Measurements from ENCODE around the gene USF1. TPM values are rescaled to one million over a fixed set of nuclear protein-coding genes. Genes with fewer than 3 reads are reported as not detected.

The USF1 gene
- total and polyA plus RNA-seq, 10 donors: 113 to 339 (median 127) TPM

GRCh38 chr1:161051219-161051618 lies 5.4 kb upstream of the USF1 start:
- intact Hi-C loops (cut with DNase I; ENCODE audit: low total_unique reads): no loop called here
- H3K4me3 ChIP-seq: no peak overlapping the region
- no peaks in the 10 kb centered on the region for H3K27me3 ChIP-seq (replicated peaks in 1 of 7)
- H3K4me1 ChIP-seq: peaks cover 0 to 52% (median 16%) of the 10 kb centered on the region in 6 donors
- TF ChIP-seq CTCF (IDR thresholded peaks at IDR 0.05 in 8 of 11, conservative IDR thresholded peaks at IDR 0.05 in 3 of 11): no peak
- no peak for TF ChIP-seq POLR2A (IDR thresholded peaks at IDR 0.05)
- TF ChIP-seq POLR2AphosphoS5 (IDR thresholded peaks at IDR 0.05): peak in 2 of 3 donors; percentile 14 to 61
- peak overlapping the region in 1 of 8 donors; percentile 30 for H3K27ac ChIP-seq
- peaks cover 8 to 90% (median 78%) of the 10 kb centered on the region in 6 donors for H3K36me3 ChIP-seq
- no peak for DNase-seq
- WGBS, 5 donors: 92 to 98% (median 94%) methylated on average over 10 of the region's 10 CpGs
- H3K9me3 ChIP-seq: no peaks in the 10 kb centered on the region

DNA sequence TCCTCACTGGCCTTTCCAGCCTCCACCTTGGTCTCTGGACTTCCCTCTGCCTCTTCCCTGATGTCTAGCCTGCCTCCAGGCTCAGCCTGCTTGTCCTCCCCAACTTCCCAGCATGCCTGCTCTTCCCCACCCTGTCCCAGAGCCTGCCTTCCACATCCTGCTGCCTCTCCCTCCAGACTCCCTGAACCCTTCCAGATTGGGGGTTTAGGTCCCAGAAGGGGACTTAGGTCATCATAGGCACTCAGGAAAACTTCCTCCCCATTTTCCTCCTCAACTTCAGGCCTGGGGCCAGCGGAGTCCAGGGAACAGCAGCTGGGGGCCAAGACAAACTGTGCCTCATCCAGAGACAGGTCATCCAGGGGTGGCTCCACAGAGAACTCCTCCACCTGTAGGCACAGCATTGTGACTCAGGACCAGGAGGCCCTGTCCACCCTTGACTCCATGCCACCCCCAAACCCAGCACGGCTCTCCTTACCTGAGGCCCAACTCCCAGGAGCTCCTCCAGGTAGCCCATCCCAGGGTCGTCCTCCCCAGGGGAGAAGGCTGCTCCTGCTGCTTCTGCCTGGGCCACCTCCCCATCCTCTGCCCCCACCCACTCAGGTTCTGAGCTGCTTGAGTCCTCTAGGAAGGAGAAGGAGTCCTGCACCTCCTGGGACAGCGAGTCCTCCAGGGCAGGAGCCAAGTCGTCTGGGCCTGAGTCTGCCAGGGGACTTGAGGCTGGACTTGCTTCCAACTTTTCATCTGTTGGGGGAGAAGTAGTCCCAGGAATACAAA lies 3.4 kb upstream of the USF1 start:
- no peak for DNase-seq
- WGBS, 5 donors: 94 to 100% (median 100%) methylated on average over 4 to 5 of the region's 5 CpGs
- Histone ChIP-seq H3K4me1 (peaks cover 5 to 57% (median 21%) of the 10 kb centered on the region in 6 donors), H3K9me3 (no peaks in the 10 kb centered on the region), H3K36me3 (peaks cover 6 to 71% (median 64%) of the 10 kb centered on the region in 6 donors), H3K4me3 (no peak overlapping the region), H3K27me3 (replicated peaks in 1 of 7) (no peaks in the 10 kb centered on the region), H3K27ac (peak overlapping the region in 7 of 8 donors; percentile 8 to 98 (median 43))
- TF ChIP-seq POLR2AphosphoS5 (IDR thresholded peaks at IDR 0.05): peak; percentile 4 to 70 (median 32)
- TF ChIP-seq CTCF (IDR thresholded peaks at IDR 0.05 in 8 of 11, conservative IDR thresholded peaks at IDR 0.05 in 3 of 11): no peak
- intact Hi-C loops (cut with DNase I; ENCODE audit: low total_unique reads): loop anchor here (10.0 kb wide), 1 partner anchor 46 kb away; the partner anchor contains the start of gene KLHDC9

DNA sequence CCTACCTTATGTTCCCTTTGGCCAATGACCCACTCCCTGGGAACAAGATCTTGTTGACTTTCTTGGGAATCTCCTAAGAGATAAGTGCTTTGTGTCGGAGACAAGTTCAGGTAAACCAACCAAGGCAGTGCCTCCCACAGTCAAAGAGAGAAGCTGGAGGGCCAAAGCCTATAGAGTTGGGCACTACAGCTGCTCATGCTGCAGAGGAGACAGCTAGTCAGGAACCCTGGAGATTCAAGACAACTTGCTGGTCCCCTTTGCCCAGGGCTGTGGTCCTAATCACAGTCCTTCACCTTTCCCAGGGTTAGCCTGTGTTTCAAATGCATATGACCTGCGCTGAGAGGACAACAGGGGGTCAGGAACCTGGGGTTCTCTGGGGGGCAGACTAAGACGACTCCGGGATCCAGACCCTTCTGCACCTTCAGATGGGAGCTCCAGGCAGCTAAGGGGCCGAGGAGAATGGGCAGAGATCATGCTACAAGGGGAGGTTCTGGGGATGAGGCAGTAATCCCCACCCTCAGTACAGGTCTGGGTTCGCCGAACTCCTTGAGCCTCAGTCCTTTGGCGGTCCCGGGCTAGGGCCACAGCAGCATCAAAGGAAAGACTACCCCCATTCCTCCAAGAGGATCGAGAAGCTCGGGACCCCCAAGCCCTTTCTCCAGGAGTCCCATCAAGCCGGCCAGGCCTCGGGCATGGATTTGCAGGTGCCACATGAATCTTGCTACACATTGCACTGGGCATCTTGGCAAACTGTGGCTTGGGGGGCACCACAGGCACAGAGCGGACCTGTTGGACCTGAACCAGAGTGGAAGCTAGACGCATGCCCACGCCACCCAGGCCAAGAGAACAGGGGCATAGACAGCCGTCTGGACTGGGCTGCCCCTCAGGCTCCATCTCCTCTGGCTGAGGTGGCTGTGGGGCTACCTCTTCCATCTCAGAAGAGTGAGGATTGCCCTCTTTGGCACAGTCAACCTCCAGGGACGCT lies 2.0 kb upstream of the USF1 start:
- no peak for DNase-seq
- intact Hi-C loops (cut with DNase I; ENCODE audit: low total_unique reads): loop anchor here (10.0 kb wide), 1 partner anchor 47 kb away; the partner anchor contains the start of gene KLHDC9
- H3K27ac ChIP-seq: peak overlapping the region; percentile 29 to 99 (median 98)
- peaks cover 2 to 68% (median 55%) of the 10 kb centered on the region in 6 donors for H3K36me3 ChIP-seq
- H3K4me1 ChIP-seq: peaks cover 18 to 71% (median 35%) of the 10 kb centered on the region in 6 donors
- no peaks in the 10 kb centered on the region for H3K27me3 ChIP-seq (replicated peaks in 1 of 7)
- peak overlapping the region in 1 of 8 donors; percentile 91 for H3K4me3 ChIP-seq
- WGBS, 5 donors: 94 to 99% (median 96%) methylated on average over 14 to 18 of the region's 18 CpGs
- TF ChIP-seq POLR2A (IDR thresholded peaks at IDR 0.05) (no peak), POLR2AphosphoS5 (IDR thresholded peaks at IDR 0.05) (peak in 2 of 3 donors; percentile 46 to 74), CTCF (IDR thresholded peaks at IDR 0.05 in 8 of 11, conservative IDR thresholded peaks at IDR 0.05 in 3 of 11) (no peak)
- no peaks in the 10 kb centered on the region for H3K9me3 ChIP-seq

Measured in spleen (tissue), 11 donors.